H9 (cell line): Measurements from ENCODE around the gene IFI35. TPM values are rescaled to one million over a fixed set of nuclear protein-coding genes. Genes with fewer than 3 reads are reported as not detected.

Experiments
- DNase-seq: peaks from one replicate; pipeline ENCODE4 v3.0.0-alpha.2; 2017
- H2AFZ ChIP-seq: one replicate; pipeline ENCODE4 v1.6.1; 2013; ENCODE audit warnings: mild to moderate bottlenecking, low read length, control low read depth, moderate library complexity
- H2AK5ac ChIP-seq: 2 replicates; pipeline ENCODE4 v1.6.1; 2013; ENCODE audit warnings: low read length, control low read depth, mixed read lengths; ENCODE audit not compliant: insufficient read length
- H2BK120ac ChIP-seq: one replicate; pipeline ENCODE4 v1.6.1; 2013; ENCODE audit warnings: low read depth, mild to moderate bottlenecking, low read length, control low read depth, inconsistent platforms; ENCODE audit not compliant: poor library complexity, severe bottlenecking
- H2BK12ac ChIP-seq: 2 replicates; pipeline ENCODE4 v1.6.1; 2013; ENCODE audit warnings: low read length, control low read depth, mixed read lengths, low read depth; ENCODE audit not compliant: insufficient read length
- H2BK15ac ChIP-seq: 2 replicates; pipeline ENCODE4 v1.6.1; 2013; ENCODE audit warnings: low read depth, low read length, control low read depth
- H2BK20ac ChIP-seq: one replicate; pipeline ENCODE4 v1.6.1; 2013; ENCODE audit warnings: low read depth, mild to moderate bottlenecking, low read length, control low read depth, inconsistent platforms; ENCODE audit not compliant: poor library complexity, severe bottlenecking
- H2BK5ac ChIP-seq: 2 replicates; pipeline ENCODE4 v1.6.1; 2013; ENCODE audit warnings: low read length, control low read depth, mixed read lengths; ENCODE audit not compliant: insufficient read length
- H3K14ac ChIP-seq: 2 replicates; pipeline ENCODE4 v1.6.1; 2013; ENCODE audit warnings: low read length, control low read depth; ENCODE audit not compliant: insufficient read depth
- H3K18ac ChIP-seq: 2 replicates; pipeline ENCODE4 v1.6.1; 2013; ENCODE audit warnings: low read depth, mild to moderate bottlenecking, mixed read lengths, low read length, control low read depth; ENCODE audit not compliant: insufficient read length
- H3K23ac ChIP-seq: 2 replicates; pipeline ENCODE4 v1.6.1; 2013; ENCODE audit warnings: low read length, control low read depth, mixed read lengths, low read depth; ENCODE audit not compliant: insufficient read length
- H3K23me2 ChIP-seq: 2 replicates; pipeline ENCODE4 v1.6.1; 2013; ENCODE audit warnings: low read depth, mild to moderate bottlenecking, mixed read lengths, low read length, control low read depth; ENCODE audit not compliant: insufficient read length, poor library complexity, severe bottlenecking
- H3K27ac ChIP-seq: 2 replicates; pipeline ENCODE4 v1.5.1; 2013; ENCODE audit warnings: low read length, control low read depth, mixed read lengths, low read depth; ENCODE audit not compliant: insufficient read length
- H3K27me3 ChIP-seq: 2 replicates; pipeline ENCODE4 v1.6.1; 2013; ENCODE audit warnings: low read length, control low read depth, inconsistent platforms; ENCODE audit not compliant: insufficient read depth
- H3K4ac ChIP-seq: 2 replicates; pipeline ENCODE4 v1.6.1; 2013; ENCODE audit warnings: low read depth, mild to moderate bottlenecking, control low read depth, inconsistent platforms, low read length, moderate library complexity
- H3K4me1 ChIP-seq: 2 replicates; pipeline ENCODE4 v1.6.1; 2013; ENCODE audit warnings: low read length, control low read depth, inconsistent platforms; ENCODE audit not compliant: insufficient read depth
- H3K4me2 ChIP-seq: 2 replicates; pipeline ENCODE4 v1.6.1; 2013; ENCODE audit warnings: low read length, control low read depth, mixed read lengths; ENCODE audit not compliant: insufficient read length, insufficient read depth
- H3K56ac ChIP-seq: 2 replicates; pipeline ENCODE4 v1.6.1; 2013; ENCODE audit warnings: low read depth, mild to moderate bottlenecking, mixed read lengths, low read length, control low read depth; ENCODE audit not compliant: insufficient read length
- H3K79me1 ChIP-seq: 2 replicates; pipeline ENCODE4 v1.6.1; 2013; ENCODE audit warnings: low read depth, mild to moderate bottlenecking, moderate library complexity, low read length, control low read depth, inconsistent platforms; ENCODE audit not compliant: insufficient read depth, poor library complexity, severe bottlenecking
- H3K79me2 ChIP-seq: 2 replicates; pipeline ENCODE4 v1.6.1; 2013; ENCODE audit warnings: low read length, control low read depth, inconsistent platforms; ENCODE audit not compliant: insufficient read depth
- H3K9ac ChIP-seq: 2 replicates; pipeline ENCODE4 v1.6.1; 2013; ENCODE audit warnings: low read length, control low read depth, mixed read lengths; ENCODE audit not compliant: insufficient read length; ENCODE audit errors: extremely low read depth
- H3K9me3 ChIP-seq: one replicate; pipeline ENCODE4 v1.6.1; 2013; ENCODE audit warnings: low read depth, low read length, inconsistent platforms; ENCODE audit not compliant: control insufficient read depth
- H3T11ph ChIP-seq: one replicate; pipeline ENCODE4 v1.6.1; 2013; ENCODE audit warnings: mild to moderate bottlenecking, low read length, control low read depth, inconsistent platforms
- H4K20me1 ChIP-seq: one replicate; pipeline ENCODE4 v1.6.1; 2013; ENCODE audit not compliant: control insufficient read depth, insufficient read length, insufficient read depth
- H4K5ac ChIP-seq: 2 replicates; pipeline ENCODE4 v1.6.1; 2013; ENCODE audit warnings: low read depth, mild to moderate bottlenecking, mixed read lengths, low read length, control low read depth; ENCODE audit not compliant: insufficient read length
- H4K8ac ChIP-seq: replicated peaks from 2 replicates; pipeline ENCODE4 v1.6.1; 2013; ENCODE audit warnings: low read length, control low read depth, mixed read lengths, low read depth; ENCODE audit not compliant: insufficient read length
- H4K91ac ChIP-seq: 2 replicates; pipeline ENCODE4 v1.6.1; 2013; ENCODE audit warnings: low read depth, mild to moderate bottlenecking, moderate library complexity, mixed read lengths, low read length, control low read depth; ENCODE audit not compliant: insufficient read length
- H3K27ac Mint-ChIP-seq, 3 experiments: 2 replicates in 2 of 3; 3 replicates in 1 of 3; pipeline ENCODE4 v1.8.0; 2020 to 2021; ENCODE audit warnings: mixed read lengths in 3 of 3, mild to moderate bottlenecking in 1 of 3, moderate library complexity in 1 of 3
- H3K27me3 Mint-ChIP-seq: 2 replicates; pipeline ENCODE4 v1.8.0; 2021; ENCODE audit warnings: low read depth, mild to moderate bottlenecking, moderate library complexity, mixed read lengths
- H3K36me3 Mint-ChIP-seq, 3 experiments: 2 replicates in 2 of 3; 3 replicates in 1 of 3; pipeline ENCODE4 v1.8.0; 2020 to 2021; ENCODE audit warnings: low read depth in 3 of 3, mixed read lengths in 3 of 3; ENCODE audit not compliant: insufficient read depth in 1 of 3
- H3K4me1 Mint-ChIP-seq, 2 experiments: 2 replicates each; pipeline ENCODE4 v1.8.0; 2020; ENCODE audit warnings: mixed read lengths in 2 of 2
- H3K4me3 Mint-ChIP-seq, 2 experiments: 2 replicates in 1 of 2; 3 replicates in 1 of 2; pipeline ENCODE4 v1.8.0; 2020 to 2021; ENCODE audit warnings: mild to moderate bottlenecking in 2 of 2, mixed read lengths in 2 of 2, moderate library complexity in 1 of 2
- H3K9me3 Mint-ChIP-seq, 2 experiments: 2 replicates in 1 of 2; 3 replicates in 1 of 2; pipeline ENCODE4 v1.8.0; 2020; ENCODE audit warnings: mild to moderate bottlenecking in 2 of 2, mixed read lengths in 2 of 2, moderate library complexity in 1 of 2
- CTCF ChIP-seq: fragments of 200-600 bp; sonication (generic); conservative IDR thresholded peaks from 3 replicates; pipeline ENCODE4 v1.8.0; 2021; ENCODE audit warnings: antibody characterized with exemption, mild to moderate bottlenecking
- WGBS: extraction: QIAGEN DNeasy Blood & Tissue Kit; methylation state at CpG from one replicate; pipeline ENCODE4 v1.1.7; 2013; ENCODE audit warnings: missing lambda C conversion rate, low lambda C conversion rate, mixed read lengths; ENCODE audit not compliant: insufficient read length; ENCODE audit errors: extremely low coverage; 5-methylcytosine and 5-hydroxymethylcytosine counted together
- total RNA-seq: library from RNA; stranded (reverse); gene quantifications from 2 replicates; pipeline ENCODE4 v1.2.1, GENCODE V29; 2021

The IFI35 gene
- total RNA-seq, 1 experiment from 2014 or later = 4.2 TPM

DNA sequence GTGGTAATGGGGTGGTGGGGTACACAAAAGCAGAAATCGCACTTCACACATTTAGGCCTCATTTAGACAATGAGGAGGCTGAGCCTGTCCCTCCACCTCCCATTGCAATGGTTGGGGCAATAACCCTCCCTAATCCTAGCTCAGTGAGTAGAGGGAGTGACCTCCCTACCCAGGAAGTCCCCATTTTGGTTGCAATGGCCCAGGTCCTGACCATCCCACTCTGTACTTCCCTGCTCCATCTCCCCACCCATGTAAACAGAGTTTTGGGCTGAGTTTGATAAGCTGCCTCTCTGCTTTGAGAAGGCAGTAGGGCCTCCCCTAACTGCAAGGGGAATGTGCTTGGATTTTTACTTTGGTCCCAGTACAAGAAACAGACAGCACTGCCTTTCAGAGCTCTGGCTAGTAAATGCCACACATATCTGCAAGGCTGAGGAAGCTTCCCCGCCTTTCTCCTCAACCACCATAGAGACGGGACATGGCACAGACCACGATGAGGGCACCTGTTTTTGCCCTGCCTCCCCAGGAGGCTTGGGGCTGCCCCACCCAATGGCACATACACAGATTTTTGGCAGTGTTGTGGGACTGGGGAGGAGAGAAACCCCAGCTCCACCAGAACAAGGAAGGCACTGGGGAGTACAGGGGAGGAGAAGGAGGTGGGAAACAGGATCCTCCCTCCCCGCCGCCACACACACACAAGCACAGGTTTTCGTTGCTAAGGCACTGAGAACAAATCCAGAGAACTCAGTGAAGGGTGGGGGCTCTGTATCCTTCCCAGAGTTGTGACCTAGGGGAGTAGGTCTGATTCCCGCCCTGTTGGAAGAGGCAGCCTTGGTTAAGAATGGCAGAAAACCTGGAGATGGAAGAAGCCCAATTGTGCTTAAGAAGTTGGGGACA, 8.3 kb downstream of the IFI35 start:
- Histone ChIP-seq H3K14ac (no peak overlapping the region), H2AFZ (no peak overlapping the region), H2BK20ac (no peak overlapping the region), H3K27ac (no peak overlapping the region), H2BK5ac (no peak overlapping the region), H4K5ac (no peak overlapping the region), H3K4ac (no peak overlapping the region), H4K20me1 (no peaks in the 10 kb centered on the region), H3K79me1 (no peaks in the 10 kb centered on the region), H2BK12ac (no peak overlapping the region), H3K9ac (no peak overlapping the region), H3K4me1 (no peaks in the 10 kb centered on the region; the same call in 1 of the 2 replicates), H3K18ac (no peak overlapping the region), H3K9me3 (no peaks in the 10 kb centered on the region), H2BK120ac (no peak overlapping the region), H3K79me2 (no peaks in the 10 kb centered on the region), H2BK15ac (no peak overlapping the region), H3K23ac (no peak overlapping the region), H3K56ac (no peak overlapping the region), H3K27me3 (no peaks in the 10 kb centered on the region), H4K8ac (no peak overlapping the region), H3K23me2 (no peaks in the 10 kb centered on the region), H3K4me2 (no peak overlapping the region), H3T11ph (no peak overlapping the region), H2AK5ac (no peak overlapping the region), H4K91ac (no peak overlapping the region)
- Mint-ChIP-seq H3K4me1 (peaks cover 26 to 54% of the 10 kb centered on the region in 2 experiments), H3K27me3 (no peaks in the 10 kb centered on the region), H3K9me3 (no peaks in the 10 kb centered on the region), H3K4me3 (peak overlapping the region in 1 of 2 experiments; percentile 7; a peak in 2 of 5 replicates), H3K36me3 (peaks cover 11 to 46% (median 44%) of the 10 kb centered on the region in 3 experiments; a peak in 6 of 7 replicates), H3K27ac (peak overlapping the region; percentile 56 to 85 (median 85))
- DNase-seq = no peak
- WGBS = no CpG with 5 or more reads among the region's 8 CpGs
- TF ChIP-seq CTCF = no peak
